ENCODE results near the gene KRTAP1-1. TPM values are rescaled to one million over a fixed set of nuclear protein-coding genes. Genes with fewer than 3 reads are reported as not detected.

Gene KRTAP1-1
- total RNA-seq, 1 experiment from 2014 or later: not detected

GRCh38 chr17:40993084-40993483 is 48.2 kb downstream of the KRTAP1-1 start:
- H3K9me2 ChIP-seq (ENCODE audit: insufficient read depth): no peaks in the 10 kb centered on the region; the same call in 1 of the 2 replicates
- peak overlapping the region; percentile 77 for H2AFZ ChIP-seq (ENCODE audit: low read depth, low read length, poor library complexity, severe bottlenecking)
- peaks cover 5 to 19% of the 10 kb centered on the region in 2 experiments; a peak in 3 of 4 replicates for H3K4me1 ChIP-seq (ENCODE audit: control insufficient read depth in 1 of 2, insufficient read depth in 2 of 2, low read length in 2 of 2)
- H3K27ac ChIP-seq (ENCODE audit: low read depth, low read length): no peak overlapping the region
- ATAC-seq (no peak), DNase-seq (ENCODE audit: low read depth, low spot score) (no peak)
- H3K79me2 ChIP-seq (ENCODE audit: insufficient read depth, low read length): no peaks in the 10 kb centered on the region
- BruUV-seq (replicated peaks): no TSS peak
- CTCF ChIA-PET: no interaction called here
- TF ChIP-seq ZFX (IDR thresholded peaks at IDR 0.05) (no peak), CTCF (IDR thresholded peaks at IDR 0.05 in 2 of 3, conservative IDR thresholded peaks at IDR 0.05 in 1 of 3; ENCODE audit: borderline replicate concordance in 1 of 3, insufficient read depth in 1 of 3, low read depth in 2 of 3, low read length in 2 of 3) (no peak), YY1 (IDR thresholded peaks at IDR 0.05; ENCODE audit: extremely low read depth, insufficient replicate concordance, low read depth, low read length) (no peak), POLR2AphosphoS5 (IDR thresholded peaks at IDR 0.05; ENCODE audit: low read depth, low read length) (no peak), POLR2A (IDR thresholded peaks at IDR 0.05; ENCODE audit: borderline replicate concordance, extremely low read depth, insufficient read depth, insufficient read length) (no peak), CEBPB (IDR thresholded peaks at IDR 0.05; ENCODE audit: low read depth) (no peak), EZH2phosphoT487 (IDR thresholded peaks at IDR 0.05; ENCODE audit: borderline replicate concordance) (no peak), MAX (IDR thresholded peaks at IDR 0.05) (no peak), ZNF274 (IDR thresholded peaks at IDR 0.05; ENCODE audit: low read depth, low read length) (no peak), SIN3A (IDR thresholded peaks at IDR 0.05; ENCODE audit: low read depth) (no peak), SP1 (IDR thresholded peaks at IDR 0.05; ENCODE audit: low read depth) (no peak)
- POLR2A ChIA-PET: no interaction called here
- peaks cover 0 to 11% of the 10 kb centered on the region in 2 experiments; a peak in 1 of 4 replicates for H3K9me3 ChIP-seq (ENCODE audit: control insufficient read depth in 1 of 2, insufficient read depth in 1 of 2, low read depth in 1 of 2, low read length in 2 of 2)
- no peak overlapping the region for H3K9ac ChIP-seq (ENCODE audit: low read length)
- RAD21 ChIA-PET (ENCODE audit: low non-redundant PET in 1 of 2, low total read pairs in 2 of 2, uncharacterized antibody in 2 of 2, unreplicated experiment in 2 of 2): no interaction called here
- intact Hi-C loops (cut with micrococcal nuclease): no loop called here
- H3K36me3 ChIP-seq (ENCODE audit: control insufficient read depth in 1 of 2, insufficient read depth in 2 of 2, low read length in 2 of 2): no peaks in the 10 kb centered on the region
- H4K20me1 ChIP-seq (ENCODE audit: insufficient read depth): no peaks in the 10 kb centered on the region
- H3K4me2 ChIP-seq (ENCODE audit: low read length): no peak overlapping the region
- H3K27me3 ChIP-seq (ENCODE audit: insufficient read depth, low read length): no peaks in the 10 kb centered on the region
- no peak overlapping the region for H3K4me3 ChIP-seq (replicated peaks in 1 of 2; ENCODE audit: low read depth in 1 of 2, low read length in 2 of 2)

Measured in HCT116 (cell line).